ENCODE results near the gene RIPOR3. TPM values are rescaled to one million over a fixed set of nuclear protein-coding genes. Genes with fewer than 3 reads are reported as not detected.

RIPOR3 gene
- total and polyA plus RNA-seq, 9 of the 15 experiments (the other 6 are each of a cell fraction or from before 2014, with no cell fraction given), result 3.3 to 62.7 (median 21.4) TPM

- peak; percentile 49 for TF ChIP-seq MEIS2 (IDR thresholded peaks at IDR 0.05; ENCODE audit: partially characterized antibody)
- no peak for TF ChIP-seq ERF (CRISPR knock-in tag; IDR thresholded peaks at IDR 0.05)
- TF ChIP-seq GABPB2 (CRISPR knock-in tag; conservative IDR thresholded peaks at IDR 0.05), result no peak
- TF ChIP-seq HDAC2 (IDR thresholded peaks at IDR 0.05), result 0 out of 2 replicates have a peak, but pooled peaks have one; percentile 35
- TF ChIP-seq NCOA4 (IDR thresholded peaks at IDR 0.05; ENCODE audit: partially characterized antibody), result no peak
- TF ChIP-seq ARHGAP35 (IDR thresholded peaks at IDR 0.05; ENCODE audit: partially characterized antibody), result no peak
- no peak for TF ChIP-seq BDP1 (IDR thresholded peaks at IDR 0.05; ENCODE audit: insufficient read depth, insufficient read length)
- no peak for TF ChIP-seq RBM39 (optimal IDR thresholded peaks at IDR 0.05; ENCODE audit: low read depth, low read length)
- peak; percentile 52; the same call in 1 of the 2 replicates for TF ChIP-seq PKNOX1 (IDR thresholded peaks at IDR 0.05)
- no peak for TF ChIP-seq CBFA2T3 (IDR thresholded peaks at IDR 0.05)
- TF ChIP-seq ZNF134 (CRISPR knock-in tag; conservative IDR thresholded peaks at IDR 0.05), result no peak
- TF ChIP-seq NBN (IDR thresholded peaks at IDR 0.05; ENCODE audit: low read depth), result no peak
- no peak for TF ChIP-seq ZFP1 (CRISPR knock-in tag; IDR thresholded peaks at IDR 0.05)
- TF ChIP-seq MED1 (CRISPR knock-in tag; IDR thresholded peaks at IDR 0.05; ENCODE audit: borderline replicate concordance), result no peak
- TF ChIP-seq REST (IDR thresholded peaks at IDR 0.05; ENCODE audit: borderline replicate concordance), result no peak
- TF ChIP-seq REST (CRISPR knock-in tag; IDR thresholded peaks at IDR 0.05; ENCODE audit: low read depth), result no peak
- no peak for TF ChIP-seq IFI16 (CRISPR knock-in tag; IDR thresholded peaks at IDR 0.05)
- no peak for TF ChIP-seq ZNF764 (CRISPR knock-in tag; IDR thresholded peaks at IDR 0.05; ENCODE audit: low read depth)
- no peak for TF ChIP-seq DDX20 (tag; IDR thresholded peaks at IDR 0.05; ENCODE audit: low read depth)
- TF ChIP-seq ZNF507 (tag; conservative IDR thresholded peaks at IDR 0.05), result no peak
Observed at GRCh38 chr20:50692552-50692933, 1.2 kb upstream of the RIPOR3 start (continued).

Data from K562 (cell line).